ENCODE measurements around the gene C10orf53. TPM values are rescaled to one million over a fixed set of nuclear protein-coding genes. Genes with fewer than 3 reads are reported as not detected.

C10orf53 gene
- total RNA-seq (not detected), polyA plus RNA-seq (not detected)
- long read RNA-seq, donor 1: 0 reads
- long read RNA-seq, donor 2: 0 reads
- long read RNA-seq, donor 3: 0 reads
- long read RNA-seq, donor 4: 0 reads
- long read RNA-seq, donor 5: 0 reads
- long read RNA-seq, donor 6: 0 reads
- long read RNA-seq, donor 7: 0 reads
- long read RNA-seq, donor 8: 0 reads
- long read RNA-seq, donor 9: 0 reads
- long read RNA-seq, donor 10: 0 reads

- WGBS, 5 donors: 1 to 13% (median 12%) methylated on average over 9 to 36 of the region's 36 CpGs
- Histone ChIP-seq H3K4me1 (peaks cover 0 to 7% (median 3%) of the 10 kb centered on the region in 4 donors), H3K27me3 (peaks cover 0 to 32% (median 11%) of the 10 kb centered on the region in 3 donors), H3K4me3 (peak within 1 kb of the TSS in 1 of 4 donors; percentile 5), H3K27ac (no peak within 1 kb of the TSS), H3K36me3 (no peaks in the 10 kb centered on the region), H3K9me3 (peaks cover 0 to 43% (median 42%) of the 10 kb centered on the region in 4 donors)
- TF ChIP-seq POLR2AphosphoS5 (IDR thresholded peaks at IDR 0.05): no peak
- TF ChIP-seq EP300 (IDR thresholded peaks at IDR 0.05): no peak
- no peak for TF ChIP-seq POLR2A (IDR thresholded peaks at IDR 0.05)
- TF ChIP-seq CTCF (IDR thresholded peaks at IDR 0.05): no peak
- DNase-seq: peak in 1 of 2 donors; percentile 83
- intact Hi-C loops (cut with DNase I; ENCODE audit: low total_unique reads): no loop called here
Observed at GRCh38 chr10:49679480-49679893, at the start of gene C10orf53. C10orf53 (plus strand) TSS chr10:49679651; CDS start chr10:49679698, 47 bp downstream.

GRCh38 chr10:49631975-49632374 is 47.5 kb upstream of the C10orf53 start:
- intact Hi-C loops (cut with DNase I; ENCODE audit: low total_unique reads): no loop called here
- Histone ChIP-seq H3K4me1 (no peaks in the 10 kb centered on the region), H3K27ac (no peak overlapping the region), H3K9me3 (no peaks in the 10 kb centered on the region), H3K36me3 (no peaks in the 10 kb centered on the region), H3K27me3 (peaks cover 0 to 20% (median 7%) of the 10 kb centered on the region in 3 donors), H3K4me3 (no peak overlapping the region)
- TF ChIP-seq POLR2AphosphoS5 (IDR thresholded peaks at IDR 0.05) (no peak), EP300 (IDR thresholded peaks at IDR 0.05) (no peak), POLR2A (IDR thresholded peaks at IDR 0.05) (no peak), CTCF (IDR thresholded peaks at IDR 0.05) (no peak)
- no peak for DNase-seq
- 90 to 97% (median 93%) methylated on average over 6 of the region's 6 CpGs for WGBS, 5 donors

GRCh38 chr10:49632406-49633317 is 46.8 kb upstream of the C10orf53 start:
- Histone ChIP-seq H3K27ac (no peak overlapping the region), H3K4me1 (no peaks in the 10 kb centered on the region), H3K4me3 (no peak overlapping the region), H3K9me3 (no peaks in the 10 kb centered on the region), H3K36me3 (no peaks in the 10 kb centered on the region), H3K27me3 (peaks cover 0 to 20% (median 7%) of the 10 kb centered on the region in 3 donors)
- WGBS, 5 donors: 46 to 60% (median 52%) methylated on average over 9 to 12 of the region's 12 CpGs
- TF ChIP-seq CTCF (IDR thresholded peaks at IDR 0.05): no peak
- TF ChIP-seq POLR2A (IDR thresholded peaks at IDR 0.05): no peak
- TF ChIP-seq POLR2AphosphoS5 (IDR thresholded peaks at IDR 0.05): no peak
- TF ChIP-seq EP300 (IDR thresholded peaks at IDR 0.05): no peak
- DNase-seq: no peak
- intact Hi-C loops (cut with DNase I; ENCODE audit: low total_unique reads): no loop called here

GRCh38 chr10:49633327-49634068 is 46.0 kb upstream of the C10orf53 start:
- WGBS, 5 donors: 30 to 44% (median 37%) methylated on average over 12 to 13 of the region's 13 CpGs
- TF ChIP-seq CTCF (IDR thresholded peaks at IDR 0.05) (no peak), POLR2AphosphoS5 (IDR thresholded peaks at IDR 0.05) (no peak), EP300 (IDR thresholded peaks at IDR 0.05) (no peak), POLR2A (IDR thresholded peaks at IDR 0.05) (no peak)
- no peak overlapping the region for H3K4me3 ChIP-seq
- H3K36me3 ChIP-seq: no peaks in the 10 kb centered on the region
- H3K9me3 ChIP-seq: no peaks in the 10 kb centered on the region
- intact Hi-C loops (cut with DNase I; ENCODE audit: low total_unique reads): no loop called here
- H3K27me3 ChIP-seq: peaks cover 0 to 20% (median 7%) of the 10 kb centered on the region in 3 donors
- H3K4me1 ChIP-seq: no peaks in the 10 kb centered on the region
- peak in 1 of 2 donors; percentile 65 for DNase-seq
- no peak overlapping the region for H3K27ac ChIP-seq

Data from stomach (tissue), 19 donors.